HG03045 (cell line): ENCODE data around the gene GAS6.

Experiments used
- ATAC-seq: cut with Tn5 transposase; IDR thresholded peaks from one replicate; pipeline ENCODE4 v1.9.1; 2021; ENCODE audit warnings: mild to moderate bottlenecking, moderate library complexity; ENCODE audit not compliant: unreplicated experiment

GAS6 gene

GRCh38 chr13:113776231-113777125 is 87.4 kb downstream of the GAS6 start:
- no peak for ATAC-seq

GRCh38 chr13:113775451-113776145 is 88.3 kb downstream of the GAS6 start:
- no peak for ATAC-seq

- ATAC-seq, result no peak
Measured at GRCh38 chr13:113774177-113775107, 89.4 kb downstream of the GAS6 start.

GRCh38 chr13:113771709-113772331 is 92.1 kb downstream of the GAS6 start:
- ATAC-seq, result no peak

- ATAC-seq, result no peak
Measured at GRCh38 chr13:113770937-113771336, 92.9 kb downstream of the GAS6 start.
